Lower lobe of right lung (tissue), 2 donors: Measurements from ENCODE around the gene JMJD4. TPM values are rescaled to one million over a fixed set of nuclear protein-coding genes. Genes with fewer than 3 reads are reported as not detected.

ENCODE experiments used
- ATAC-seq, 2 donors: fragments of 200-7000 bp; cut with Tn5 transposase; one replicate each; pipeline ENCODE4 v1.9.1; 2020 to 2022; ENCODE audit warnings: mild to moderate bottlenecking in 2 of 2, moderate library complexity in 2 of 2
- DNase-seq: peaks from one replicate; pipeline ENCODE4 v3.0.0-alpha.2; 2020
- H3K27ac ChIP-seq: fragments of 200-600 bp; one replicate; pipeline ENCODE4 v1.8.0; 2022
- H3K27me3 ChIP-seq: fragments of 200-600 bp; one replicate; pipeline ENCODE4 v1.8.0; 2022; ENCODE audit warnings: low read depth
- H3K36me3 ChIP-seq: fragments of 200-600 bp; one replicate; pipeline ENCODE4 v1.8.0; 2022; ENCODE audit warnings: mild to moderate bottlenecking
- H3K4me1 ChIP-seq: fragments of 200-600 bp; one replicate; pipeline ENCODE4 v1.8.0; 2022
- H3K4me3 ChIP-seq: fragments of 200-600 bp; one replicate; pipeline ENCODE4 v1.8.0; 2022; ENCODE audit warnings: mild to moderate bottlenecking
- H3K9me3 ChIP-seq: fragments of 200-600 bp; one replicate; pipeline ENCODE4 v1.8.0; 2022
- intact Hi-C: fragments of 100-400 bp; cut with DNase I; formaldehyde crosslinking; loops from one replicate; pipeline ENCODE4 v1.11.0; 2022
- total RNA-seq: library from RNA; stranded (reverse); fragmentation: NEBNext Ultra II Directional; extraction: Animal tissue kit (Norgen Biotek cat#: 25700); gene quantifications from one replicate; pipeline ENCODE4 v1.2.1, GENCODE V29; 2021
- TF ChIP-seq, protein P1 (sequence below): fragments of 200-600 bp; IDR thresholded peaks from one replicate; pipeline ENCODE4 v1.8.0; 2022; ENCODE audit warnings: antibody characterized with exemption, mild to moderate bottlenecking
- donor health status: DM: no; HTN: yes; CAD: no; lungs with severe emphysema.

The JMJD4 gene
- total RNA-seq, 1 donor from 2014 or later, result 14.9 TPM

DNA sequence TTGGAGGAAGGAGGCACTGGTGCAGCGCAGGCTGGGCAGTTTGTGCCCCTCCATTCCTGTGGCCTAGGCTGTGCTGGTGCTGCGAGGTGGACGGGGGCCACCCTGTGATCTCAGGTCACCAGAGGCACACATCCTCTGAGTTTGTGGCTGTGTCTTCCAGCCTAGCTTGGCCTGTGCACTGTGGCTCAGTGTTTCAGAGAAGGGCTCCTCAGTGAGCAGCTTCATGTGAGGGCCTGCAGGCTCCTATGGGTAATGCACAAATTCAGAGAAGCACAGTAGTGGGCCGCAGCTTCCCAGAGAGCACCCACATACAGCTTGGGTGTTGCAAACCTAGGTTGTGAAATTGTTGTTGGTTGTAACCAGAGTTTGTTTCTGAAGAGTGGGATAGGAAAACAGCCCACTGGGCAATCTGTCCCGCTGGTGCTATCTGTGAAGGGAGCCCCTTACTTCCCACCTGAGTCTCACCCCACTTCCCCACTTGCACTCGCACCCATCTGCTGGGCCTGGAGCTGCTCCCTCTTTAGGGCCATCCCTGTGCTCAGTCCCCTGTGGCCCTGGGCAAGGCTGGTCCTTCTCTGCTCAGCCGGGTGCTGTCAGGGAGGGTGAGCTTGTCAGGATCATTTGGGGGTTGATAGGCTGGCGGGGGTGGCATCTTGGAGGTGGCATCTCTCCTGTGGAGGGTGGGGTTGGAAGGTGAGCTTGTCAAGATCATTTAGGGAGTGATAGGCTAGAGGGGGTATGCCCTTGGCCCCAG is 30.3 kb upstream of the JMJD4 start:
- TF ChIP-seq, protein P1, sequence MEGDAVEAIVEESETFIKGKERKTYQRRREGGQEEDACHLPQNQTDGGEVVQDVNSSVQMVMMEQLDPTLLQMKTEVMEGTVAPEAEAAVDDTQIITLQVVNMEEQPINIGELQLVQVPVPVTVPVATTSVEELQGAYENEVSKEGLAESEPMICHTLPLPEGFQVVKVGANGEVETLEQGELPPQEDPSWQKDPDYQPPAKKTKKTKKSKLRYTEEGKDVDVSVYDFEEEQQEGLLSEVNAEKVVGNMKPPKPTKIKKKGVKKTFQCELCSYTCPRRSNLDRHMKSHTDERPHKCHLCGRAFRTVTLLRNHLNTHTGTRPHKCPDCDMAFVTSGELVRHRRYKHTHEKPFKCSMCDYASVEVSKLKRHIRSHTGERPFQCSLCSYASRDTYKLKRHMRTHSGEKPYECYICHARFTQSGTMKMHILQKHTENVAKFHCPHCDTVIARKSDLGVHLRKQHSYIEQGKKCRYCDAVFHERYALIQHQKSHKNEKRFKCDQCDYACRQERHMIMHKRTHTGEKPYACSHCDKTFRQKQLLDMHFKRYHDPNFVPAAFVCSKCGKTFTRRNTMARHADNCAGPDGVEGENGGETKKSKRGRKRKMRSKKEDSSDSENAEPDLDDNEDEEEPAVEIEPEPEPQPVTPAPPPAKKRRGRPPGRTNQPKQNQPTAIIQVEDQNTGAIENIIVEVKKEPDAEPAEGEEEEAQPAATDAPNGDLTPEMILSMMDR, result no peak
- no peaks in the 10 kb centered on the region for H3K9me3 ChIP-seq
- no peaks in the 10 kb centered on the region for H3K27me3 ChIP-seq
- H3K36me3 ChIP-seq, result peaks cover 44% of the 10 kb centered on the region
- peak overlapping the region; percentile 15 for H3K27ac ChIP-seq
- no peak for ATAC-seq
- no peak overlapping the region for H3K4me3 ChIP-seq
- peaks cover 49% of the 10 kb centered on the region for H3K4me1 ChIP-seq
- DNase-seq, result peak; percentile 27
- intact Hi-C loops, result loop anchor here (10.0 kb wide), 1 partner anchor 169 kb away; no protein-coding TSS in a partner anchor

DNA sequence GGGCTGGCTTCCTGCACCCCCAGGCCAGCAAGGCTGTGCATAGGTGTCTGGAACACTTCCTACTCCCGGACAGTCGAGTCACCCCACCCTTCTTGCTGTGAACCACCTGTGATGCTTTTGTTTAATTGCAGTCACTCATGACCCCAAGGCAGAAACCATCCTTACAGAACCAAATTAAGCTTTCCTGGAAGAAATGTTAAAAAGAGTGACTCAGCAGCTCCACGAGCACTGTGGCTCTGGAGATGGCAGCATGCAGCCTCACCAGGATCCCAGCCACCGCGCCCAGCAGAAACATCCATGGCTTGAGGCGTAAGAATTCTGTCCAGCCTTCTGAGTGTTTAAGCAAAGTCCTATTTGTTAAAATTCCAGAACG is 28.9 kb upstream of the JMJD4 start:
- H3K9me3 ChIP-seq, result no peaks in the 10 kb centered on the region
- no peaks in the 10 kb centered on the region for H3K27me3 ChIP-seq
- TF ChIP-seq, protein P1, result no peak
- H3K27ac ChIP-seq, result no peak overlapping the region
- H3K4me3 ChIP-seq, result no peak overlapping the region
- peaks cover 46% of the 10 kb centered on the region for H3K36me3 ChIP-seq
- peak; percentile 58 for DNase-seq
- H3K4me1 ChIP-seq, result peaks cover 49% of the 10 kb centered on the region
- intact Hi-C loops, result loop anchor here (10.0 kb wide), 1 partner anchor 171 kb away; no protein-coding TSS in a partner anchor
- peak; percentile 1 to 67 for ATAC-seq

DNA sequence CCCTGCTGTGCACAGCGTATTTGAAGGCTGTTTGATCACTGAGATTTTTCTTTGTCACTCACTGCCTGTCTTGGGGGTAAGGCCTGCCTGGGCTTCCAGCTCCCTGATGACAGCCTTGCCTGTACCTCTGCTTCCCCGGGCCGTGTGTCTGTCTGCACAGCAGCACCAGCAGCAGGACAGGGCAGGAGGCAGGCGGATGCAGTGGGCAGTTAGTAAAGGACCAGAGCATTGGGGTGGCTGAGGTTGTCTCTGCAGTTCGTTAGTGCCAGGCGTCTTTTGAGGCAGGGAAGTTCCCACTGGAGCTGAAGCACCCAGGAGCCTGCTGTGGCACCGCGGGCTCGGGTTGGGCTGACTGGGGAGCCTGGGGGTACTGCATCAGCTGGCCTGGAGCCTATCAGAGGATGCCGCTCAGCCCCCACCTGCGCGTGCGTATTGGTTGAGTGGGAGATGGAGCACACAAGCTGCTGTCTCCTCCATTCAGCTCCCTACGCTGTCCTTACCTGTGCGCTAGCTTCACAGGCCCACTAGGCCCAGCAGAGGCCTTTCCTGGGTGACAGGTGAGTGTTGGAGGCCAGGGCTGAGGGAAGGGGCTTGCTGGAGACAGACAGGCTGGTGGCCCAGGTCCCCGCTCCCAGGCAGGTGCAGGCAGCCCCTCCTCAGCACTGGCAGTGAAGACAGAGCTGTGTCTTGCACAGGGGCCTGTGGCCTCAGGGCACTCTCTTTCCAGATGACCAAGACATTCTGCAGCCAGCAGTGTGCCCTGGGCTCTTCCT is 28.3 kb upstream of the JMJD4 start:
- Histone ChIP-seq H3K4me3 (no peak overlapping the region), H3K9me3 (no peaks in the 10 kb centered on the region), H3K36me3 (peaks cover 46% of the 10 kb centered on the region), H3K27ac (peak overlapping the region; percentile 25), H3K4me1 (peaks cover 49% of the 10 kb centered on the region), H3K27me3 (no peaks in the 10 kb centered on the region)
- ATAC-seq (no peak), DNase-seq (peak; percentile 39)
- intact Hi-C loops, result loop anchor here (10.0 kb wide), 1 partner anchor 171 kb away; no protein-coding TSS in a partner anchor
- TF ChIP-seq, protein P1, result no peak

DNA sequence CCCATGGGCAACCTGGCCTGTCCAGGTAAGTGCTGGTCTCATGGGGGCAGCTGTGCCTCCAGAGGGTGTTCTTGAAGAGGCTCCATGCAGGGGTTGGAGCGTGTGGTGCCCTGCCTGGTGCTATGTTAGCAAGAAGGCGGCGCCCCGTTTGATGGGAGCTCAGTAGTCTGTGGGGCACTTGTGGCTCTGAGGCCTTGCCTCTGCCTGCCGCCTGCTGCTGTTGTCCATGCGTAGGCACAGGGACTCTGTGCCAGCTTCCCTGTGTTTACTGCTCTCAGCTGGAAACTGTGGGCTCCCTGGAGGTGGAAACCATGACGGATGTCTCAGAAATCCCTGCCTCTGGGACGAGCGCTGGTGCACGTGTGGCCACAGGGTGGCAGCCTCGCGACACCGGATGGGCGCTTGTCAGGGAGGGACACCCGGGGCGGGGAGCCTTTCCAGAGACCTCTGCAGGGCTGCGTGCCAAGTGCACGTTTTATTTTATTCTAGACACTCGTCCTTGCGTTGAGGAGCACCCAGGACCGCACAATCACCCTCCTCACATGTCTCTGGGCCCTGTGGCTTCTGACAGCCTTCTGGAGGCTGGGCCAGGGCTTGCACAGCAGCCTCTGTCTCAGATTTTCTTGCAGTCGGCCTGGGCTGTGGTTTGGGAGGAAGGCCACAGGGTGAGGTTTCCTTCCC is 27.3 kb upstream of the JMJD4 start:
- H3K27ac ChIP-seq, result peak overlapping the region; percentile 29

More for the DNA sequence above, 27.3 kb upstream of the JMJD4 start:
- ATAC-seq (peak; percentile 84 to 85), DNase-seq (peak; percentile 88)
- Histone ChIP-seq H3K4me3 (peak overlapping the region; percentile 18), H3K36me3 (peaks cover 45% of the 10 kb centered on the region), H3K4me1 (peaks cover 45% of the 10 kb centered on the region), H3K27me3 (no peaks in the 10 kb centered on the region), H3K9me3 (no peaks in the 10 kb centered on the region)
- intact Hi-C loops, result loop anchor here (10.0 kb wide), 1 partner anchor 172 kb away; no protein-coding TSS in a partner anchor
- TF ChIP-seq, protein P1, result peak; percentile 90
